HCT116 (cell line): ENCODE data around the gene ST8SIA2. TPM values are rescaled to one million over a fixed set of nuclear protein-coding genes. Genes with fewer than 3 reads are reported as not detected.

ENCODE experiments used
- ATAC-seq: fragments of 200-7000 bp; cut with Tn5 transposase; 2 replicates; pipeline ENCODE4 v1.9.1; 2020; ENCODE audit warnings: mild to moderate bottlenecking, moderate library complexity
- BruUV-seq: library from RNA; stranded (reverse); fragments of 400-500 nt; replicated peaks from 2 replicates; lab custom pipeline; 2021; lab: Mats Ljungman, UMichigan
- CTCF ChIA-PET: fragments of 300-600 bp; sonication (Branson Sonifier 250); formaldehyde crosslinking; loops from one replicate; lab custom pipeline; 2021; ENCODE audit warnings: antibody characterized with exemption; lab: Charles Lee
- POLR2A ChIA-PET: fragments of 300-600, 350-600 bp; sonication (Branson Sonifier 250); formaldehyde crosslinking; loops from one replicate; lab custom pipeline; 2021; ENCODE audit warnings: antibody characterized with exemption; lab: Charles Lee
- RAD21 ChIA-PET, 2 experiments: fragments of 300-600 bp; sonication (Branson Sonifier 250); formaldehyde crosslinking; loops; one replicate each; lab custom pipeline; 2023; ENCODE audit warnings: low total read pairs in 2 of 2; ENCODE audit not compliant: uncharacterized antibody in 2 of 2, unreplicated experiment in 2 of 2, low non-redundant PET in 1 of 2; lab: Charles Lee
- DNase-seq: peaks from one replicate; pipeline ENCODE4 v3.0.0-alpha.2; 2010; ENCODE audit warnings: low read depth, low spot score
- H2AFZ ChIP-seq: fragments of 200-600 bp; shearing (Covaris generic), sonication (generic); 2 replicates; pipeline ENCODE4 v1.6.1; 2017; ENCODE audit warnings: low read depth, mixed run types, mixed read lengths, antibody characterized with exemption, low read length; ENCODE audit not compliant: poor library complexity, severe bottlenecking
- H3K27ac ChIP-seq: 2 replicates; pipeline ENCODE4 v1.5.1; 2012; ENCODE audit warnings: low read depth, low read length
- H3K27me3 ChIP-seq: fragments of 200-600 bp; sonication (generic); 2 replicates; pipeline ENCODE4 v1.6.1; 2016; ENCODE audit warnings: mixed run types, low read length, mixed read lengths; ENCODE audit not compliant: insufficient read depth
- H3K36me3 ChIP-seq, 2 experiments: fragments of 200-500 bp in 1 of 2; fragments of 200-600 bp in 1 of 2; sonication (Bioruptor generic) in 1 of 2; sonication (generic) in 1 of 2; 2 replicates each; pipeline versions ENCODE4 v1.5.1 to v1.6.1; 2014 to 2016; ENCODE audit warnings: low read length in 2 of 2, inconsistent platforms in 1 of 2, mixed read lengths in 1 of 2, mixed run types in 1 of 2; ENCODE audit not compliant: insufficient read depth in 2 of 2, control insufficient read depth in 1 of 2
- H3K4me1 ChIP-seq, 2 experiments: fragments of 200-600 bp in 1 of 2; sonication (generic) in 1 of 2; 2 replicates each; pipeline versions ENCODE4 v1.5.1 to v1.6.1; 2012 to 2017; ENCODE audit warnings: low read length in 2 of 2, inconsistent platforms in 1 of 2, mild to moderate bottlenecking in 1 of 2, mixed read lengths in 1 of 2, mixed run types in 1 of 2, moderate library complexity in 1 of 2; ENCODE audit not compliant: insufficient read depth in 2 of 2, control insufficient read depth in 1 of 2
- H3K4me2 ChIP-seq: fragments of 200-600 bp; sonication (generic); 2 replicates; pipeline ENCODE4 v1.6.1; 2017; ENCODE audit warnings: mixed run types, low read length, mixed read lengths
- H3K4me3 ChIP-seq, 2 experiments: fragments of 200-600 bp in 1 of 2; sonication (generic) in 1 of 2; replicated peaks in 1 of 2; 2 replicates each; pipeline ENCODE4 v1.5.1; 2011 to 2016; ENCODE audit warnings: low read length in 2 of 2, control low read depth in 1 of 2, low read depth in 1 of 2, mild to moderate bottlenecking in 1 of 2, mixed read lengths in 1 of 2, mixed run types in 1 of 2
- H3K79me2 ChIP-seq: fragments of 200-600 bp; sonication (generic); 2 replicates; pipeline ENCODE4 v1.6.1; 2017; ENCODE audit warnings: mild to moderate bottlenecking, mixed run types, low read length, moderate library complexity, mixed read lengths; ENCODE audit not compliant: insufficient read depth
- H3K9ac ChIP-seq: fragments of 200-600 bp; sonication (generic); 2 replicates; pipeline ENCODE4 v1.6.1; 2016; ENCODE audit warnings: low read length, mixed read lengths
- H3K9me2 ChIP-seq: fragments of 200-600 bp; sonication (generic), shearing (Covaris generic); 2 replicates; pipeline ENCODE4 v1.6.1; 2017; ENCODE audit warnings: mixed run types, mild to moderate bottlenecking, moderate library complexity; ENCODE audit not compliant: insufficient read depth
- H3K9me3 ChIP-seq, 2 experiments: fragments of 200-500 bp in 1 of 2; fragments of 200-600 bp in 1 of 2; sonication (Bioruptor generic) in 1 of 2; sonication (generic) in 1 of 2; 2 replicates each; pipeline ENCODE4 v1.6.1; 2014 to 2017; ENCODE audit warnings: low read length in 2 of 2, mixed read lengths in 2 of 2, inconsistent platforms in 1 of 2, low read depth in 1 of 2, mild to moderate bottlenecking in 1 of 2, mixed run types in 1 of 2, moderate library complexity in 1 of 2; ENCODE audit not compliant: control insufficient read depth in 1 of 2, insufficient read depth in 1 of 2
- H4K20me1 ChIP-seq: fragments of 200-600 bp; sonication (generic), shearing (Covaris generic); 2 replicates; pipeline ENCODE4 v1.6.1; 2017; ENCODE audit warnings: mixed run types, mild to moderate bottlenecking, moderate library complexity; ENCODE audit not compliant: insufficient read depth
- ATF3 ChIP-seq: IDR thresholded peaks from 2 replicates; pipeline ENCODE4 v1.6.1; 2012
- CEBPB ChIP-seq: IDR thresholded peaks from 2 replicates; pipeline ENCODE4 v1.6.1; 2012; ENCODE audit warnings: low read depth
- EZH2phosphoT487 ChIP-seq: fragments of 200-600 bp; IDR thresholded peaks from 2 replicates; pipeline ENCODE4 v1.6.1; 2018; ENCODE audit warnings: antibody characterized with exemption, borderline replicate concordance
- FOSL1 ChIP-seq: IDR thresholded peaks from 2 replicates; pipeline ENCODE4 v1.6.1; 2012; ENCODE audit warnings: low read depth
- RAD21 ChIP-seq: IDR thresholded peaks from 2 replicates; pipeline ENCODE4 v1.6.1; 2012; ENCODE audit warnings: low read depth, mild to moderate bottlenecking
- SP1 ChIP-seq: IDR thresholded peaks from 2 replicates; pipeline ENCODE4 v1.6.1; 2012; ENCODE audit warnings: low read depth
- SRF ChIP-seq: IDR thresholded peaks from 2 replicates; pipeline ENCODE4 v1.6.1; 2012; ENCODE audit warnings: low read depth
- ZNF274 ChIP-seq: fragments of 200-500 bp; sonication (Bioruptor generic); IDR thresholded peaks from 2 replicates; pipeline ENCODE4 v1.6.1; 2014; ENCODE audit warnings: mild to moderate bottlenecking, low read depth, low read length, inconsistent platforms
- intact Hi-C: fragments of 100-400 bp; cut with micrococcal nuclease; formaldehyde crosslinking; loops from 2 replicates; pipeline ENCODE4 v1.10.0; 2022
- total RNA-seq: library from RNA; stranded (reverse); gene quantifications from one replicate; pipeline ENCODE4 v1.2.1, GENCODE V29; 2021; ENCODE audit not compliant: unreplicated experiment
- TF ChIP-seq, protein P1 (sequence below): IDR thresholded peaks from 2 replicates; pipeline ENCODE4 v1.6.1; 2012; ENCODE audit warnings: low read depth
- TF ChIP-seq, protein P2 (sequence below): IDR thresholded peaks from 2 replicates; pipeline ENCODE4 v1.6.1; 2011; ENCODE audit warnings: mild to moderate bottlenecking, low read length, moderate library complexity; ENCODE audit not compliant: insufficient replicate concordance; ENCODE audit errors: extremely low read depth

Gene ST8SIA2
- total RNA-seq, 1 experiment from 2014 or later, result not detected

- TF ChIP-seq SRF (no peak), SP1 (no peak), ATF3 (no peak), RAD21 (no peak), FOSL1 (no peak), CEBPB (no peak), EZH2phosphoT487 (no peak)
- TF ChIP-seq, protein P1, sequence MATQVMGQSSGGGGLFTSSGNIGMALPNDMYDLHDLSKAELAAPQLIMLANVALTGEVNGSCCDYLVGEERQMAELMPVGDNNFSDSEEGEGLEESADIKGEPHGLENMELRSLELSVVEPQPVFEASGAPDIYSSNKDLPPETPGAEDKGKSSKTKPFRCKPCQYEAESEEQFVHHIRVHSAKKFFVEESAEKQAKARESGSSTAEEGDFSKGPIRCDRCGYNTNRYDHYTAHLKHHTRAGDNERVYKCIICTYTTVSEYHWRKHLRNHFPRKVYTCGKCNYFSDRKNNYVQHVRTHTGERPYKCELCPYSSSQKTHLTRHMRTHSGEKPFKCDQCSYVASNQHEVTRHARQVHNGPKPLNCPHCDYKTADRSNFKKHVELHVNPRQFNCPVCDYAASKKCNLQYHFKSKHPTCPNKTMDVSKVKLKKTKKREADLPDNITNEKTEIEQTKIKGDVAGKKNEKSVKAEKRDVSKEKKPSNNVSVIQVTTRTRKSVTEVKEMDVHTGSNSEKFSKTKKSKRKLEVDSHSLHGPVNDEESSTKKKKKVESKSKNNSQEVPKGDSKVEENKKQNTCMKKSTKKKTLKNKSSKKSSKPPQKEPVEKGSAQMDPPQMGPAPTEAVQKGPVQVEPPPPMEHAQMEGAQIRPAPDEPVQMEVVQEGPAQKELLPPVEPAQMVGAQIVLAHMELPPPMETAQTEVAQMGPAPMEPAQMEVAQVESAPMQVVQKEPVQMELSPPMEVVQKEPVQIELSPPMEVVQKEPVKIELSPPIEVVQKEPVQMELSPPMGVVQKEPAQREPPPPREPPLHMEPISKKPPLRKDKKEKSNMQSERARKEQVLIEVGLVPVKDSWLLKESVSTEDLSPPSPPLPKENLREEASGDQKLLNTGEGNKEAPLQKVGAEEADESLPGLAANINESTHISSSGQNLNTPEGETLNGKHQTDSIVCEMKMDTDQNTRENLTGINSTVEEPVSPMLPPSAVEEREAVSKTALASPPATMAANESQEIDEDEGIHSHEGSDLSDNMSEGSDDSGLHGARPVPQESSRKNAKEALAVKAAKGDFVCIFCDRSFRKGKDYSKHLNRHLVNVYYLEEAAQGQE, result no peak
Measured at GRCh38 chr15:92399271-92399950, 5.7 kb downstream of the ST8SIA2 start (continued).

DNA sequence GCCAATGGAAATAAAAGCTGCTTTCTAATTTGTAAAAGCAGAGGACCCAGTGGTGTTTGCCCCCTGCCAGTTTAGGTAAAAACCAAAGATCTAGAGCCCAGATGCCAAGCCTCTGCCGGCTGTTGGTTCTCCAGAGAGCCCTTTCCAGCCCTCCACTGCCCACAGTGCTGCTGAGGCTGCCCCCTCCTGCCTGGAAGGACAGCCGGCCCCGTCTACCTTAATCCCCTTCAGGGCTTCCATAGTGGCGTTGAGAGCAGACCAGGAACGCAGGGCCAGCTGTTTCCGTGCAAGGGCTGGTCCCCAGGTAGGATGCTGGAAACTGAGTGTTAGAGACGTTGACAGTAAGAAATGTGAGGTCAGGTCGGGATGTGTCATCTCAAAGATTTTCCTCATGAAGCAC, 6.9 kb downstream of the ST8SIA2 start:
- H3K9me3 ChIP-seq, result no peaks in the 10 kb centered on the region
- no peaks in the 10 kb centered on the region for H4K20me1 ChIP-seq
- RAD21 ChIA-PET, result no interaction called here
- peaks cover 23% of the 10 kb centered on the region; the same call in 1 of the 2 replicates for H3K27me3 ChIP-seq
- DNase-seq (no peak), ATAC-seq (no peak)
- no TSS peak for BruUV-seq
- no peaks in the 10 kb centered on the region for H3K4me1 ChIP-seq
- intact Hi-C loops, result no loop called here
- H3K36me3 ChIP-seq, result no peaks in the 10 kb centered on the region
- no peaks in the 10 kb centered on the region for H3K79me2 ChIP-seq
- no peak overlapping the region for H3K27ac ChIP-seq
- H3K4me2 ChIP-seq, result no peak overlapping the region
- POLR2A ChIA-PET, result no interaction called here
- no peak overlapping the region for H3K9ac ChIP-seq
- H3K9me2 ChIP-seq, result no peaks in the 10 kb centered on the region
- H3K4me3 ChIP-seq, result no peak overlapping the region
- TF ChIP-seq, protein P2, sequence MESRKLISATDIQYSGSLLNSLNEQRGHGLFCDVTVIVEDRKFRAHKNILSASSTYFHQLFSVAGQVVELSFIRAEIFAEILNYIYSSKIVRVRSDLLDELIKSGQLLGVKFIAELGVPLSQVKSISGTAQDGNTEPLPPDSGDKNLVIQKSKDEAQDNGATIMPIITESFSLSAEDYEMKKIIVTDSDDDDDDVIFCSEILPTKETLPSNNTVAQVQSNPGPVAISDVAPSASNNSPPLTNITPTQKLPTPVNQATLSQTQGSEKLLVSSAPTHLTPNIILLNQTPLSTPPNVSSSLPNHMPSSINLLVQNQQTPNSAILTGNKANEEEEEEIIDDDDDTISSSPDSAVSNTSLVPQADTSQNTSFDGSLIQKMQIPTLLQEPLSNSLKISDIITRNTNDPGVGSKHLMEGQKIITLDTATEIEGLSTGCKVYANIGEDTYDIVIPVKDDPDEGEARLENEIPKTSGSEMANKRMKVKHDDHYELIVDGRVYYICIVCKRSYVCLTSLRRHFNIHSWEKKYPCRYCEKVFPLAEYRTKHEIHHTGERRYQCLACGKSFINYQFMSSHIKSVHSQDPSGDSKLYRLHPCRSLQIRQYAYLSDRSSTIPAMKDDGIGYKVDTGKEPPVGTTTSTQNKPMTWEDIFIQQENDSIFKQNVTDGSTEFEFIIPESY, result no peak
- TF ChIP-seq ZNF274 (no peak), RAD21 (no peak)
- TF ChIP-seq, all 23 proteins: peak for 0
- H2AFZ ChIP-seq, result no peak overlapping the region
- CTCF ChIA-PET, result no interaction called here
